Keratinocyte (primary cell): ENCODE results near the gene KCNN3. TPM values are rescaled to one million over a fixed set of nuclear protein-coding genes. Genes with fewer than 3 reads are reported as not detected.

ENCODE experiments used
- DNase-seq: peaks from one replicate; pipeline ENCODE4 v3.0.0-alpha.2; 2011; ENCODE audit warnings: low read depth, missing footprints, low spot score
- FAIRE-seq: peaks from 2 replicates; lab custom pipeline; 2011; peaks lifted over from hg19 to GRCh38; lab: Jason Lieb, UNC
- H2AFZ ChIP-seq: 2 replicates; pipeline ENCODE4 v1.6.0; 2012; ENCODE audit warnings: low read length, control low read depth, inconsistent platforms; ENCODE audit not compliant: control insufficient read depth
- H3K27ac ChIP-seq: 2 replicates; pipeline ENCODE4 v1.5.1; 2011; ENCODE audit warnings: low read length; ENCODE audit not compliant: control insufficient read depth, insufficient read depth
- H3K27me3 ChIP-seq: 3 replicates; pipeline ENCODE4 v1.6.0; 2011; ENCODE audit warnings: low read length; ENCODE audit not compliant: control insufficient read depth, insufficient read depth; ENCODE audit errors: extremely low read depth
- H3K36me3 ChIP-seq, 2 experiments: 2 replicates in 1 of 2; 3 replicates in 1 of 2; pipeline ENCODE4 v1.5.1; 2011; ENCODE audit warnings: low read length in 2 of 2, mild to moderate bottlenecking in 1 of 2; ENCODE audit not compliant: control insufficient read depth in 2 of 2, insufficient read depth in 2 of 2; ENCODE audit errors: extremely low read depth in 1 of 2
- H3K4me1 ChIP-seq: 3 replicates; pipeline ENCODE4 v1.5.1; 2011; ENCODE audit warnings: low read length; ENCODE audit not compliant: control insufficient read depth, insufficient read depth; ENCODE audit errors: extremely low read depth
- H3K4me2 ChIP-seq: 3 replicates; pipeline ENCODE4 v1.6.0; 2011; ENCODE audit warnings: low read depth, low read length; ENCODE audit not compliant: control insufficient read depth, insufficient read depth; ENCODE audit errors: extremely low read depth
- H3K4me3 ChIP-seq, 3 experiments: fragments of 200-600 bp in 1 of 3; sonication (generic) in 1 of 3; 2 replicates in 2 of 3; 3 replicates in 1 of 3; pipeline ENCODE4 v1.5.1; 2011 to 2016; ENCODE audit warnings: low read length in 3 of 3, mild to moderate bottlenecking in 3 of 3, control low read depth in 2 of 3, inconsistent platforms in 1 of 3, low read depth in 1 of 3, mixed read lengths in 1 of 3, mixed run types in 1 of 3, moderate library complexity in 1 of 3; ENCODE audit not compliant: control insufficient read depth in 2 of 3, insufficient read depth in 2 of 3; ENCODE audit errors: extremely low read depth in 1 of 3
- H3K79me2 ChIP-seq: 2 replicates; pipeline ENCODE4 v1.6.0; 2012; ENCODE audit warnings: low read length; ENCODE audit not compliant: control insufficient read depth, insufficient read depth
- H3K9ac ChIP-seq: 3 replicates; pipeline ENCODE4 v1.6.0; 2011; ENCODE audit warnings: low read length; ENCODE audit not compliant: control insufficient read depth, insufficient read depth; ENCODE audit errors: extremely low read depth
- H3K9me1 ChIP-seq: 3 replicates; pipeline ENCODE4 v1.6.0; 2011; ENCODE audit warnings: low read length; ENCODE audit not compliant: control insufficient read depth, insufficient read depth; ENCODE audit errors: extremely low read depth
- H3K9me3 ChIP-seq: 2 replicates; pipeline ENCODE4 v1.5.1; 2012; ENCODE audit warnings: low read depth, low read length; ENCODE audit not compliant: control insufficient read depth
- H4K20me1 ChIP-seq: 3 replicates; pipeline ENCODE4 v1.6.0; 2011; ENCODE audit warnings: low read length; ENCODE audit not compliant: control insufficient read depth, insufficient read depth; ENCODE audit errors: extremely low read depth
- CTCF ChIP-seq, 3 experiments: IDR thresholded peaks in 1 of 3; conservative IDR thresholded peaks in 1 of 3; optimal IDR thresholded peaks in 1 of 3; 2 replicates in 2 of 3; 3 replicates in 1 of 3; pipeline versions ENCODE3 to v1.5.1; 2011; ENCODE audit warnings: low read length in 3 of 3, mild to moderate bottlenecking in 3 of 3, moderate library complexity in 2 of 3, control low read depth in 1 of 3, inconsistent platforms in 1 of 3; ENCODE audit not compliant: insufficient read depth in 2 of 3; ENCODE audit errors: extremely low read depth in 1 of 3
- EZH2 ChIP-seq: IDR thresholded peaks from one replicate; pipeline ENCODE4 v1.6.1; 2012; ENCODE audit warnings: inconsistent platforms, mild to moderate bottlenecking, low read length, moderate library complexity
- dilution Hi-C: fragments of 300-500 bp; cut with MboI; formaldehyde crosslinking; loops from one replicate; pipeline ENCODE4 v1.7.0; 2020; ENCODE audit warnings: low sequenced_read_pairs; ENCODE audit not compliant: extremely low pct_ligation_motif_present
- polyA plus RNA-seq, 5 experiments: library from polyadenylated mRNA; depleted of rRNA in 3 of 5; stranded (reverse) in 3 of 5; stranded (forward) in 1 of 5; unstranded in 1 of 5; fragments of >200 nt; gene quantifications; 1 replicate in 1 of 5; 2 replicates in 3 of 5; 3 replicates in 1 of 5; pipeline versions ENCODE4 v1.2.1 to v1.2.3, GENCODE V29; 2011 to 2012; ENCODE audit warnings: missing spikeins in 2 of 5, low read depth in 1 of 5, low replicate concordance in 1 of 5

KCNN3 gene
- polyA plus RNA-seq, 1 donor (not counting 4 experiments of a cell fraction or from before 2014, with no cell fraction given), result 0.05 TPM

GRCh38 chr1:154726896-154727753 lies 143.0 kb downstream of the KCNN3 start:
- no peaks in the 10 kb centered on the region for H4K20me1 ChIP-seq
- H3K36me3 ChIP-seq, result no peaks in the 10 kb centered on the region
- no peak for TF ChIP-seq EZH2
- TF ChIP-seq CTCF (optimal IDR thresholded peaks at IDR 0.05 in 1 of 3, IDR thresholded peaks at IDR 0.05 in 1 of 3, conservative IDR thresholded peaks at IDR 0.05 in 1 of 3; ENCODE audit: extremely low read depth in 1 of 3, insufficient read depth in 2 of 3, low read length in 3 of 3), result no peak
- no peak overlapping the region for H3K4me3 ChIP-seq
- H3K9ac ChIP-seq, result no peak overlapping the region
- no peaks in the 10 kb centered on the region for H3K9me1 ChIP-seq
- no peak overlapping the region for H2AFZ ChIP-seq
- dilution Hi-C loops, result no loop called here
- peaks cover 18% of the 10 kb centered on the region for H3K4me1 ChIP-seq
- no peak for DNase-seq
- H3K27ac ChIP-seq, result no peak overlapping the region
- no peaks in the 10 kb centered on the region for H3K27me3 ChIP-seq
- no peak for FAIRE-seq
- H3K4me2 ChIP-seq, result peak overlapping the region; percentile 4
- H3K9me3 ChIP-seq, result no peaks in the 10 kb centered on the region
- no peaks in the 10 kb centered on the region for H3K79me2 ChIP-seq

DNA sequence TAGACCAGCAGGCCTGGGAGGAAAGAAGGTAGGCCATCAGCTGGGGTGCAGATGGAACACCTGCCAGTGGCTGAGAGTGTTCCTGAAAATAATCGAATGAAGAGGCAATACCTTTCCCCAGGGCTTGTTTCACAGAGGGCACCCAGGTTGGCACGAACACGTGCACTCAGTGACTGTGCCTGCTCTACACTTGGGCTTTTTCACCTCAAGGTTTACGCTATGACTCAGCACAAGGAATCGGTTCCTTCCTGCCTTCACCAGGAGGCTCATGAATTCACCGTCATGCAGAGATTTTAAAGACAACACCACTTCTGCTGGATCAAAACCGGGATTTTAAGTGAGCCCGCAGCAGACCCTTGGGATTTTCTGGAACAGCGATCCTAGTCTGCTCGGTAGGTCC lies 143.6 kb downstream of the KCNN3 start:
- Histone ChIP-seq H3K9me1 (no peaks in the 10 kb centered on the region), H3K27ac (no peak overlapping the region), H3K4me2 (peak overlapping the region; percentile 4), H4K20me1 (no peaks in the 10 kb centered on the region), H3K27me3 (no peaks in the 10 kb centered on the region), H3K9ac (no peak overlapping the region), H2AFZ (no peak overlapping the region), H3K9me3 (no peaks in the 10 kb centered on the region), H3K4me1 (peaks cover 18% of the 10 kb centered on the region), H3K4me3 (no peak overlapping the region), H3K36me3 (no peaks in the 10 kb centered on the region), H3K79me2 (no peaks in the 10 kb centered on the region)
- TF ChIP-seq EZH2, result no peak
- dilution Hi-C loops, result no loop called here
- FAIRE-seq (peak; percentile 83), DNase-seq (peak; percentile 5)
